Urothelium cell line (cell line): ENCODE data around the gene BICD1.
A peak's percentile ranks its signal among the peaks of the same experiment; 100 is the strongest.
"Not testable (repeated sequence)": the region's sequence is repeated elsewhere in the genome, so short reads cannot be mapped to it uniquely, and the experiment has no call there.

Experiments used
- DNase-seq: peaks from one replicate; pipeline ENCODE4 v3.0.0; 2011; ENCODE audit warnings: low spot score, mixed read lengths
- FAIRE-seq: peaks from 2 replicates; lab custom pipeline; 2011; peaks lifted over from hg19 to GRCh38; lab: Jason Lieb, UNC

BICD1 gene

DNA sequence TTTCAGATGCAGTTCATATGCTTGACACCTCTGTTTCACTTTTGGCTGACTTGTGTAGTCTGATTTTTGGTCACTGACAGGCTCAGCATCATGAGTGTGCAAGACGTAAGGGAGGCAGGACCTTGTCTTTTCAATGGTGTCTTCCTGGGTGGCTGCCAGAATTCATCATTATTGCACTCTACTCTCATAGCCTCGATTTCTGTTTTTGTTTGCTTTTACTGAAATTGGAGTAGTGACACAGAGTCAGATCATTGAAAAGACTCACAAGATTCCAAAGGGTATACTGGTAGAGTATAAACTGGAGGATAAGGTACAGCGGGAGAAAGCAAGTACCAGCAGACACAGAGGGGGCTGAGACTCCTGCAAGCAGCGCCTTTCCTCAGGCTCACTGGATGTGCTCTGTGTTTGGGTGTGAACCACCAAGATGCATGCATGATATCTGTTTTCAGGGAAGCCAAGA, 166.4 kb downstream of the BICD1 start:
- DNase-seq: no peak

GRCh38 chr12:32273712-32274111, 167.1 kb downstream of the BICD1 start:
- FAIRE-seq (no peak), DNase-seq (no peak)

More for the DNA sequence above, 166.4 kb downstream of the BICD1 start:
- FAIRE-seq: no peak

- DNase-seq: no peak
- no peak for FAIRE-seq
These were observed 168.0 kb downstream of the BICD1 start for GRCh38 chr12:32274665-32275064.

- not testable (repeated sequence) for FAIRE-seq, DNase-seq
These were observed 168.9 kb downstream of the BICD1 start for GRCh38 chr12:32275520-32275919.

GRCh38 chr12:32277774-32278173, 171.1 kb downstream of the BICD1 start:
- no peak for DNase-seq
- FAIRE-seq: no peak

GRCh38 chr12:32281098-32281497, 174.5 kb downstream of the BICD1 start:
- FAIRE-seq: no peak
- no peak for DNase-seq

- DNase-seq: no peak
- no peak for FAIRE-seq
These were observed 177.9 kb downstream of the BICD1 start for GRCh38 chr12:32284561-32284960.

DNA sequence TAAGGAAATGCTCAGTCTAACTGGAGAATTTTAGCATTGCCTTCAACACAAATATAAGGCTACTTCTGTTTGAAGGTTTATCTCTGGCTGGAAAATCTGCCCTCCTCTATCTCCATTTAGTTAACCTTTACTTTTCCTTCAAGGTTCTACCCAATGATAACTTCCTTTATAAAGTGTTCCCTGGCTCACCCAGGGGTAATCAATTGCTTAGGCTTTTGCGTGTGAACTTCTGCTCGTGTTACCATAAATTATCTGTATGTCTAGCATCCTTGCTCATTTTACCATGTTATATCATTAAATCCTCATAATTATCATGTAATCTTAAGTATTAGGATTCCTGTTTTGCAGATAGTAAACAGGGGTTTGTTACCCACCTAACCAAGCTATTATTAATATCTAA, 178.4 kb downstream of the BICD1 start:
- no peak for DNase-seq
- no peak for FAIRE-seq

- no peak for FAIRE-seq
- no peak for DNase-seq
These were observed 178.8 kb downstream of the BICD1 start for GRCh38 chr12:32285489-32285888.

GRCh38 chr12:32290411-32290810, 183.8 kb downstream of the BICD1 start:
- FAIRE-seq: no peak
- DNase-seq: no peak

GRCh38 chr12:32292151-32292550, 185.5 kb downstream of the BICD1 start:
- FAIRE-seq (no peak), DNase-seq (no peak)

DNA sequence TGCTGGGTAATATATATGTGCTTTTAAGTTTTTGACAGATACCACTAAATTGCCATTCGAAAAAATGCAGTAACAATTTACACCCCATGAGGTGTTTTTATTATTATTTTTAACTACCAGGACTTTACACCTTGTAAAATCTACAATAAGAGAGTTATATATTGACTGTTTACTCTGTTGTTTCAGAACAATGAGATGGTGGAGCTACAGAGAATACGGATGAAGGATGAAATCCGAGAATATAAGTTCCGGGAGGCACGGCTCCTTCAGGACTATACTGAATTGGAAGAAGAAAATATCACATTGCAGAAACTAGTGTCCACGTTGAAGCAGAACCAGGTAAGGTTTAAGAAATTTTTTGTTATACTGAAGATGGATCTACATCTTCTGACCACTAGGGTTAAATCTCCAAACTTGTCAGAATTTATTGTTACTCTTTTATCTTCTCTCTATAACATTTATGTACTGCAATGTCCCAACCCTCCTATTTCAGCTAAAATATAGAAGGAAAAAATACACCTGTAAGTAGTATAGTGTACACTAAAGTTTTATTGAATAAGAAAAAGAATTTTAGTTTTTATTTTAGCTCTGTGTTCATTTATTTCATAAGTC, 187.3 kb downstream of the BICD1 start:
- no peak for FAIRE-seq
- DNase-seq: no peak

DNA sequence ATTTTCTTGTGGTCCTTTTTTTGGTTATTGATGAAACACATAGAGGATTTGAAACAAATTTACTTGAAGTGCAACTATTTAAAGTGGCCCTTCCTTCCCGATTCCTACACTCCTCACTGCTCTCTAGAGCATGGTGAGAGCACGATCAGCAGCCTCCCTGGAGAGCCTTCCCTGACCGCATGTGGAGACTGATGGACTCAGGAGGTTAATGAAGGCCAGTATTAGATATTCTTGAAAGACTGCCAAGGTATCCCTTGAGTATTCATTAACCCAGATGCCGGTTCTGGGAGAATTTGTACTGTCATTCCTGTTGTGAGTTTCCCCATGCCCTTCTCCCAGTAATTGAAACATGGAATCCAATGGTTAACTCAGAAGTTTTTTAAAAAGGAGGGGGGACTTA, 189.9 kb downstream of the BICD1 start:
- DNase-seq (no peak), FAIRE-seq (no peak)

DNA sequence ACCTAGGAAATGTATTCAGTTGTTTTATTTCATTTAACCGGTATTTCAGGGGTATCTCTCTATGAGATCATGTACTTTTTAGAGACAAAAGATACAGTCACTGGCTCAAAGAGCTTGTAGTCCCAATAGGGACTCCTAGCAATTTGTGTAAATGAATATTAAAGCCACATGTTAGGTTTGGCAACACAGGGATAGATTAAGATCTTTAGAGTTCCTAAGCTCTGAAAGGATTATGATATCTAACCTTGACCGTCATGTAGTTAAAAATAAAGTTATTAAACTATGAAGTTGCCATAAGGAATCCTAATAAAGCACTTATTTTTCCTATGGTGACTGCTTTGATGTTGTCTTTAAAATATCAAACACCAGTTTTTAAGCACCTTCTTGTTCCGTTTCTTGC, 192.3 kb downstream of the BICD1 start:
- no peak for DNase-seq
- no peak for FAIRE-seq

- DNase-seq (no peak), FAIRE-seq (no peak)
These were observed 194.6 kb downstream of the BICD1 start for GRCh38 chr12:32301216-32301615.

GRCh38 chr12:32302218-32303173, 195.8 kb downstream of the BICD1 start:
- no peak for FAIRE-seq

DNA sequence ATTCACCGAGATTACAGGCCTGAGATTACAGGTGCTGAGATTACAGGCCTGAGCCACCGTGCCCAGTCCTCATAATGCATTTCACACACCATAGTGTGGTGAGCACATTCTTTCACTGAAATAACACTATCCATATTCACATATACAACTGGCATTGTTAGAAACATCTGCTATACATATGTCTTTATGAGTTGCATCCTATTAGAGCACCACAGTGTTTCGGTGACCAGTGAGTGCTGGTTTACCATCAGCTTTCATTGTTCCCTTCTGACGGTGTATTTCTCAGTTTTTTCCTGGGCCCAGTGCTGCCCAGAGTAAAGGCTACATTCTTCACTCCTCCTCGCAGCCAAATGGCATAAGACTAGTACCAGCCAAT, 196.5 kb downstream of the BICD1 start:
- no peak for DNase-seq
- FAIRE-seq: no peak

More at GRCh38 chr12:32302218-32303173, 195.8 kb downstream of the BICD1 start:
- DNase-seq: peak; percentile 64

DNA sequence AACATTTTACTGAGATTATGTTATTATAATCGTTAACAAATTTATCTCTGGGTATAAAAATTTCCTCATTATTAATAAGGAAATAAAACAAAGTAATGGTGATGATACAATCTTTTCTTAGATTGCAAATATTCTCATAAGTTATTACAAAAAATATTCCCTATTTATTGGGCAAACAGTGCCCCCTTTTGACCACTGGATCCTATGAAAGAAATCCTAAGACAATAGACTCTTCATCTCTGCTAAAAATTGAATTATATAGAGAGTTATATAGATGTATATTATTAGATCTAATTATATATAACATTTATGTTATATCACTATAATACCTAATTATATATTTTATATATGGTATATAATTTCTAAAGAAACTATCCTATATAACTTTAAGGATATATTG, 198.5 kb downstream of the BICD1 start:
- DNase-seq (no peak), FAIRE-seq (no peak)

- DNase-seq (no peak), FAIRE-seq (no peak)
These were observed 200.7 kb downstream of the BICD1 start for GRCh38 chr12:32307326-32307725.

GRCh38 chr12:32309811-32310736, 203.4 kb downstream of the BICD1 start:
- FAIRE-seq (no peak), DNase-seq (no peak)
